Ishikawa (cell line): ENCODE measurements around the gene TMEM178B.
A peak's percentile ranks its signal among the peaks of the same experiment; 100 is the strongest.

Source experiments
- CEBPB ChIP-seq: IDR thresholded peaks from 2 replicates; pipeline ENCODE4 v1.6.1; 2012
- CREB1 ChIP-seq: IDR thresholded peaks from 2 replicates; pipeline ENCODE4 v1.6.1; 2012; ENCODE audit warnings: low read depth
- EGR1 ChIP-seq: IDR thresholded peaks from 2 replicates; pipeline ENCODE4 v1.6.1; 2012
- EP300 ChIP-seq: IDR thresholded peaks from 2 replicates; pipeline ENCODE4 v1.6.1; 2012; ENCODE audit warnings: borderline replicate concordance
- FOXM1 ChIP-seq: IDR thresholded peaks from 2 replicates; pipeline ENCODE4 v1.6.1; 2012; ENCODE audit warnings: low read depth, borderline replicate concordance
- MAX ChIP-seq: IDR thresholded peaks from 2 replicates; pipeline ENCODE4 v1.6.1; 2012
- NFIC ChIP-seq: IDR thresholded peaks from 2 replicates; pipeline ENCODE4 v1.6.1; 2012
- RAD21 ChIP-seq: IDR thresholded peaks from 2 replicates; pipeline ENCODE4 v1.6.1; 2012; ENCODE audit warnings: low read depth
- REST ChIP-seq: IDR thresholded peaks from 2 replicates; pipeline ENCODE4 v1.6.1; 2012; ENCODE audit warnings: low read depth, mild to moderate bottlenecking
- TAF1 ChIP-seq: IDR thresholded peaks from 2 replicates; pipeline ENCODE4 v1.6.1; 2012; ENCODE audit warnings: low read depth, mild to moderate bottlenecking
- TCF12 ChIP-seq: IDR thresholded peaks from 2 replicates; pipeline ENCODE4 v1.6.1; 2012; ENCODE audit warnings: low read depth
- TEAD4 ChIP-seq: IDR thresholded peaks from 2 replicates; pipeline ENCODE4 v1.6.1; 2012
- YY1 ChIP-seq: IDR thresholded peaks from 2 replicates; pipeline ENCODE4 v1.6.1; 2012; ENCODE audit warnings: low read depth
- ZBTB7A ChIP-seq: IDR thresholded peaks from 2 replicates; pipeline ENCODE4 v1.6.1; 2012; ENCODE audit warnings: low read depth
- TF ChIP-seq, protein P1 (sequence below): IDR thresholded peaks from 2 replicates; pipeline ENCODE4 v1.6.1; 2012

The TMEM178B gene

GRCh38 chr7:141500608-141501007 lies 426.7 kb downstream of the TMEM178B start:
- TF ChIP-seq CREB1 (no peak), ZBTB7A (no peak), YY1 (no peak), NFIC (no peak), REST (no peak), FOXM1 (no peak), TEAD4 (no peak), RAD21 (no peak), TAF1 (no peak), EP300 (no peak), TCF12 (no peak), EGR1 (no peak), CEBPB (no peak), MAX (no peak)
- TF ChIP-seq, protein P1, sequence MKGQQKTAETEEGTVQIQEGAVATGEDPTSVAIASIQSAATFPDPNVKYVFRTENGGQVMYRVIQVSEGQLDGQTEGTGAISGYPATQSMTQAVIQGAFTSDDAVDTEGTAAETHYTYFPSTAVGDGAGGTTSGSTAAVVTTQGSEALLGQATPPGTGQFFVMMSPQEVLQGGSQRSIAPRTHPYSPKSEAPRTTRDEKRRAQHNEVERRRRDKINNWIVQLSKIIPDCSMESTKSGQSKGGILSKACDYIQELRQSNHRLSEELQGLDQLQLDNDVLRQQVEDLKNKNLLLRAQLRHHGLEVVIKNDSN, result no peak

DNA sequence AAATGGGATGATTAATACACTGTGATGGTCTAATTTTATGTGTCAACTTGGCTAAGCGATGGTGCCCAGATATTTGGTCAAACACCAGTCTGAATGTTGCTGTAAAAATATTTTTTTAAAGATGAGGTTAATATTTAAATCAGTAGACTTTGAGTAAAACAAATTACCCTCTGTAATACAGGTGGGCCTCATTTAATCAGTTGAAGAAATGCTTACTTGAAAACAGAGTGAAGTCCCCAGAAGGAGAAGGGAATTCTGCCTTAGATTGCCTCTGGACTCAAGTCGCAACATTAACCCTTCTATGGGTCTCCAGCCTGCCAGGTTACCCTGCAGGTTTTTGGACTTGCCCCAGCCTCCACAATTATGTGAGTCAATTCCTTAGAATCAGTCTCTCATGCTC lies 427.6 kb downstream of the TMEM178B start:
- TF ChIP-seq NFIC (no peak), TAF1 (no peak), TEAD4 (no peak), CREB1 (no peak), FOXM1 (no peak), TCF12 (no peak), REST (no peak), YY1 (no peak), CEBPB (no peak), MAX (no peak), EGR1 (no peak)
- TF ChIP-seq, protein P1, result no peak

DNA sequence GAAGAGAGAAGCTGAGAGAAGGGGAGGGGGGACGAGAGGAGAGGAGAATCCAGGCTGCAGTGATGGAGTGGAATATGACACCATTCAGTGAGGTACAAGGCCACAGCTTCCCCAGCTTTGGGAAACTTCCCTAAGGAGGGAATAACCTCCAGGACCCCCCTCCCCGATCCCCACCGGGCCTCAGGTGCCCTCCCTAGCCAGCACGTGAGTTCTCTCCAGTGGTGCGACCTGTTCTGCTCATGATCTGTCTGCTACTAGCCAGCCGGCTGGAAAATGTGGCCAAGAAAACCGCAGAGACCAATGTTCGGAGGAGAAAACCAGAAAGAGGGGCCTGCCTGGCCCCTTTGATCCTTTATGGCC lies 437.4 kb downstream of the TMEM178B start:
- TF ChIP-seq CREB1 (no peak), NFIC (no peak), REST (no peak), ZBTB7A (no peak), MAX (no peak), TAF1 (no peak), EGR1 (no peak), FOXM1 (no peak), TCF12 (no peak), YY1 (no peak), RAD21 (no peak), EP300 (no peak), CEBPB (no peak)
- TF ChIP-seq, protein P1, result no peak

GRCh38 chr7:141511676-141512396 lies 438.0 kb downstream of the TMEM178B start:
- TF ChIP-seq MAX, result peak; percentile 52
- no peak for TF ChIP-seq YY1
